ENCODE data around the gene MLEC. TPM values are rescaled to one million over a fixed set of nuclear protein-coding genes. Genes with fewer than 3 reads are reported as not detected.

MLEC gene
- total and polyA plus RNA-seq, 2 of the 13 experiments (the other 11 are each of a cell fraction or from before 2014, with no cell fraction given): 49.8 to 156 TPM

DNA sequence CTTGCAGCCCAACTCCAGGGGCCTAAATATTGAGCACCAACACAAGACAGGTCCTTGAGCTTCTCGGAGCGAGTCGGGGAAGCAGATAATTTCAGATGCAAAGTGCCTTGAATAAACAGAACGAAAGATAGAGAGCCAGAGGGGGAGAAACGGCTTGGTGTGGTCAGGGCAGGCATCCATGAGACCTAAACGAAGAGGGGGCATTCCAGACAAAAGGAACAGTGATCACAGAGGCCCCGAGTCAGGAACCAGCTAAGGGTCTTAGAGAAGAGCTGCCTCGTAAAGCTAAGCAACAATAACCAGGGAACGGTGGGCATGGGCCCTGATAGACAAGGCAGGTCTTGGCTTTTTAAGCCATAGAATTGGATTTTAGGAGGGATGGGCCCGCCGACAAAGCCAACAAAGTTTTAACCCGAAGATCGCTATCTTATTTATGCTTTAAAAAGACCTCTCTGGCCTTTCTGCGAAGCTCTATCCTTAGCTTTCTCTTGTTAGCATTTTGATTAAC lies 38.3 kb downstream of the MLEC start:
- ChIA-PET CTCF (ENCODE audit: low intra/inter-chr PET ratio, low total read pairs) (no interaction called here), POLR2A (interaction anchor here (1.0 to 1.2 kb wide), 2 partner anchors 17 to 255 kb away, joined by 3 read pairs; no protein-coding TSS in a partner anchor)
- Histone ChIP-seq H3K79me2 (ENCODE audit: insufficient read depth, low read length) (peaks cover 8% of the 10 kb centered on the region), H3K27me3 (ENCODE audit: control insufficient read depth in 1 of 2, insufficient read depth in 2 of 2, low read length in 2 of 2) (no peaks in the 10 kb centered on the region), H3K4me1 (ENCODE audit: insufficient read depth, low read length) (peaks cover 29% of the 10 kb centered on the region), H3K4me3 (replicated peaks in 1 of 3; ENCODE audit: insufficient read depth in 1 of 3, low read depth in 2 of 3, low read length in 3 of 3) (peak overlapping the region; percentile 68 to 85 (median 80)), H3K4me2 (ENCODE audit: low read depth, low read length) (peak overlapping the region; percentile 92), H3K36me3 (replicated peaks in 1 of 2; ENCODE audit: control insufficient read depth in 1 of 2, insufficient read depth in 2 of 2, low read length in 2 of 2) (peaks cover 11 to 37% of the 10 kb centered on the region in 2 experiments), H4K20me1 (ENCODE audit: insufficient read depth, low read length) (no peaks in the 10 kb centered on the region), H3K27ac (ENCODE audit: extremely low read length, insufficient read depth, low read length) (no peak overlapping the region), H2AFZ (ENCODE audit: low read length) (peak overlapping the region; percentile 59), H3K9me3 (ENCODE audit: low read length) (no peaks in the 10 kb centered on the region), H3K9ac (ENCODE audit: insufficient read depth, low read depth, low read length) (peak overlapping the region; percentile 84)
- WGBS (ENCODE audit: low lambda C conversion rate): 36% methylated on average over 14 of the region's 14 CpGs
- TF ChIP-seq, protein P1, sequence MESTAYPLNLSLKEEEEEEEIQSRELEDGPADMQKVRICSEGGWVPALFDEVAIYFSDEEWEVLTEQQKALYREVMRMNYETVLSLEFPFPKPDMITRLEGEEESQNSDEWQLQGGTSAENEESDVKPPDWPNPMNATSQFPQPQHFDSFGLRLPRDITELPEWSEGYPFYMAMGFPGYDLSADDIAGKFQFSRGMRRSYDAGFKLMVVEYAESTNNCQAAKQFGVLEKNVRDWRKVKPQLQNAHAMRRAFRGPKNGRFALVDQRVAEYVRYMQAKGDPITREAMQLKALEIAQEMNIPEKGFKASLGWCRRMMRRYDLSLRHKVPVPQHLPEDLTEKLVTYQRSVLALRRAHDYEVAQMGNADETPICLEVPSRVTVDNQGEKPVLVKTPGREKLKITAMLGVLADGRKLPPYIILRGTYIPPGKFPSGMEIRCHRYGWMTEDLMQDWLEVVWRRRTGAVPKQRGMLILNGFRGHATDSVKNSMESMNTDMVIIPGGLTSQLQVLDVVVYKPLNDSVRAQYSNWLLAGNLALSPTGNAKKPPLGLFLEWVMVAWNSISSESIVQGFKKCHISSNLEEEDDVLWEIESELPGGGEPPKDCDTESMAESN (CRISPR knock-in tag; conservative IDR thresholded peaks at IDR 0.05): 0 out of 2 replicates have a peak, but pooled peaks have one; percentile 16
- TF ChIP-seq ZNF558 (CRISPR knock-in tag; IDR thresholded peaks at IDR 0.05; ENCODE audit: borderline replicate concordance): 0 out of 2 replicates have a peak, but pooled peaks have one; percentile 34
- TF ChIP-seq ZNF552 (CRISPR knock-in tag; IDR thresholded peaks at IDR 0.05; ENCODE audit: borderline replicate concordance): no peak
- no peak for TF ChIP-seq ZNF468 (CRISPR knock-in tag; IDR thresholded peaks at IDR 0.05)
- TF ChIP-seq, protein P2, sequence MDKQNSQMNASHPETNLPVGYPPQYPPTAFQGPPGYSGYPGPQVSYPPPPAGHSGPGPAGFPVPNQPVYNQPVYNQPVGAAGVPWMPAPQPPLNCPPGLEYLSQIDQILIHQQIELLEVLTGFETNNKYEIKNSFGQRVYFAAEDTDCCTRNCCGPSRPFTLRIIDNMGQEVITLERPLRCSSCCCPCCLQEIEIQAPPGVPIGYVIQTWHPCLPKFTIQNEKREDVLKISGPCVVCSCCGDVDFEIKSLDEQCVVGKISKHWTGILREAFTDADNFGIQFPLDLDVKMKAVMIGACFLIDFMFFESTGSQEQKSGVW (CRISPR knock-in tag; IDR thresholded peaks at IDR 0.05; ENCODE audit: borderline replicate concordance): no peak
- TF ChIP-seq, protein P3, sequence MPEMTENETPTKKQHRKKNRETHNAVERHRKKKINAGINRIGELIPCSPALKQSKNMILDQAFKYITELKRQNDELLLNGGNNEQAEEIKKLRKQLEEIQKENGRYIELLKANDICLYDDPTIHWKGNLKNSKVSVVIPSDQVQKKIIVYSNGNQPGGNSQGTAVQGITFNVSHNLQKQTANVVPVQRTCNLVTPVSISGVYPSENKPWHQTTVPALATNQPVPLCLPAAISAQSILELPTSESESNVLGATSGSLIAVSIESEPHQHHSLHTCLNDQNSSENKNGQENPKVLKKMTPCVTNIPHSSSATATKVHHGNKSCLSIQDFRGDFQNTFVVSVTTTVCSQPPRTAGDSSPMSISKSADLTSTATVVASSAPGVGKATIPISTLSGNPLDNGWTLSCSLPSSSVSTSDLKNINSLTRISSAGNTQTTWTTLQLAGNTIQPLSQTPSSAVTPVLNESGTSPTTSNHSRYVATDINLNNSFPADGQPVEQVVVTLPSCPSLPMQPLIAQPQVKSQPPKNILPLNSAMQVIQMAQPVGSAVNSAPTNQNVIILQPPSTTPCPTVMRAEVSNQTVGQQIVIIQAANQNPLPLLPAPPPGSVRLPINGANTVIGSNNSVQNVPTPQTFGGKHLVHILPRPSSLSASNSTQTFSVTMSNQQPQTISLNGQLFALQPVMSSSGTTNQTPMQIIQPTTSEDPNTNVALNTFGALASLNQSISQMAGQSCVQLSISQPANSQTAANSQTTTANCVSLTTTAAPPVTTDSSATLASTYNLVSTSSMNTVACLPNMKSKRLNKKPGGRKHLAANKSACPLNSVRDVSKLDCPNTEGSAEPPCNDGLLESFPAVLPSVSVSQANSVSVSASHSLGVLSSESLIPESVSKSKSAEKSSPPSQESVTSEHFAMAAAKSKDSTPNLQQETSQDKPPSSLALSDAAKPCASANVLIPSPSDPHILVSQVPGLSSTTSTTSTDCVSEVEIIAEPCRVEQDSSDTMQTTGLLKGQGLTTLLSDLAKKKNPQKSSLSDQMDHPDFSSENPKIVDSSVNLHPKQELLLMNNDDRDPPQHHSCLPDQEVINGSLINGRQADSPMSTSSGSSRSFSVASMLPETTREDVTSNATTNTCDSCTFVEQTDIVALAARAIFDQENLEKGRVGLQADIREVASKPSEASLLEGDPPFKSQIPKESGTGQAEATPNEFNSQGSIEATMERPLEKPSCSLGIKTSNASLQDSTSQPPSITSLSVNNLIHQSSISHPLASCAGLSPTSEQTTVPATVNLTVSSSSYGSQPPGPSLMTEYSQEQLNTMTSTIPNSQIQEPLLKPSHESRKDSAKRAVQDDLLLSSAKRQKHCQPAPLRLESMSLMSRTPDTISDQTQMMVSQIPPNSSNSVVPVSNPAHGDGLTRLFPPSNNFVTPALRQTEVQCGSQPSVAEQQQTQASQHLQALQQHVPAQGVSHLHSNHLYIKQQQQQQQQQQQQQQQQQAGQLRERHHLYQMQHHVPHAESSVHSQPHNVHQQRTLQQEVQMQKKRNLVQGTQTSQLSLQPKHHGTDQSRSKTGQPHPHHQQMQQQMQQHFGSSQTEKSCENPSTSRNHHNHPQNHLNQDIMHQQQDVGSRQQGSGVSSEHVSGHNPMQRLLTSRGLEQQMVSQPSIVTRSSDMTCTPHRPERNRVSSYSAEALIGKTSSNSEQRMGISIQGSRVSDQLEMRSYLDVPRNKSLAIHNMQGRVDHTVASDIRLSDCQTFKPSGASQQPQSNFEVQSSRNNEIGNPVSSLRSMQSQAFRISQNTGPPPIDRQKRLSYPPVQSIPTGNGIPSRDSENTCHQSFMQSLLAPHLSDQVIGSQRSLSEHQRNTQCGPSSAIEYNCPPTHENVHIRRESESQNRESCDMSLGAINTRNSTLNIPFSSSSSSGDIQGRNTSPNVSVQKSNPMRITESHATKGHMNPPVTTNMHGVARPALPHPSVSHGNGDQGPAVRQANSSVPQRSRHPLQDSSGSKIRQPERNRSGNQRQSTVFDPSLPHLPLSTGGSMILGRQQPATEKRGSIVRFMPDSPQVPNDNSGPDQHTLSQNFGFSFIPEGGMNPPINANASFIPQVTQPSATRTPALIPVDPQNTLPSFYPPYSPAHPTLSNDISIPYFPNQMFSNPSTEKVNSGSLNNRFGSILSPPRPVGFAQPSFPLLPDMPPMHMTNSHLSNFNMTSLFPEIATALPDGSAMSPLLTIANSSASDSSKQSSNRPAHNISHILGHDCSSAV (CRISPR knock-in tag; IDR thresholded peaks at IDR 0.05; ENCODE audit: borderline replicate concordance): 0 out of 2 replicates have a peak, but pooled peaks have one; percentile 53
- 0 out of 2 replicates have a peak, but pooled peaks have one; percentile 8 for TF ChIP-seq ESRRA (CRISPR knock-in tag; IDR thresholded peaks at IDR 0.05; ENCODE audit: low read depth)
- no peak for TF ChIP-seq ZNF614 (CRISPR knock-in tag; IDR thresholded peaks at IDR 0.05; ENCODE audit: borderline replicate concordance)
- TF ChIP-seq NCOA1 (CRISPR knock-in tag; IDR thresholded peaks at IDR 0.05): 0 out of 2 replicates have a peak, but pooled peaks have one; percentile 9
- TF ChIP-seq ZNF235 (CRISPR knock-in tag; IDR thresholded peaks at IDR 0.05; ENCODE audit: borderline replicate concordance): peak; percentile 7; the same call in 1 of the 2 replicates
- no peak for TF ChIP-seq FOXC1 (CRISPR knock-in tag; IDR thresholded peaks at IDR 0.05; ENCODE audit: borderline replicate concordance)
- BruUV-seq (replicated peaks): no TSS peak
- intact Hi-C loops (cut with micrococcal nuclease; ENCODE audit: unreplicated experiment) (no loop called here), in situ Hi-C loops (cut with HindIII; ENCODE audit: extremely low pct_ligation_motif_present, low pct_unique_long_range_greater_than_20kb) (no loop called here)
- FAIRE-seq: no peak
- peak; percentile 2; the same call in 1 of the 3 replicates for ATAC-seq
- DNase-seq (ENCODE audit: low spot score): no peak
